K562 (cell line): ENCODE measurements around the gene SMAD3. TPM values are rescaled to one million over a fixed set of nuclear protein-coding genes. Genes with fewer than 3 reads are reported as not detected.

Experiments used
- ATAC-seq: fragments of 200-7000 bp; cut with Tn5 transposase; 3 replicates; pipeline ENCODE4 v1.9.1; 2020; ENCODE audit warnings: moderate library complexity
- BruUV-seq: library from RNA; stranded (reverse); fragments of 400-500 nt; replicated peaks from 2 replicates; lab custom pipeline; 2021; lab: Mats Ljungman, UMichigan
- CTCF ChIA-PET: fragments of 300-600 bp; formaldehyde crosslinking; extraction: SDS; loops from one replicate; lab custom pipeline; 2021; ENCODE audit warnings: low intra/inter-chr PET ratio; lab: Yijun Ruan, JAX
- POLR2A ChIA-PET: fragments of 300-600, 350-650 bp; sonication (Branson Sonifier 250); formaldehyde crosslinking; extraction: SDS; loops from one replicate; lab custom pipeline; 2021; ENCODE audit warnings: antibody characterized with exemption, inconsistent platforms; lab: Yijun Ruan, JAX
- DNase-seq, 4 experiments: peaks; one replicate each; pipeline versions ENCODE4 v3.0.0 to v3.0.0-alpha.2; 2011 to 2018; ENCODE audit warnings: low spot score in 3 of 4, mixed read lengths in 3 of 4; ENCODE audit errors: extremely low read depth in 1 of 4
- FAIRE-seq: peaks from 2 replicates; lab custom pipeline; 2011; peaks lifted over from hg19 to GRCh38; lab: Jason Lieb, UNC
- H2AFZ ChIP-seq: 2 replicates; pipeline ENCODE4 v1.6.0; 2011; ENCODE audit warnings: low read depth, low read length, control low read depth, inconsistent platforms
- H3K27ac ChIP-seq: fragments of 200-600 bp; 3 replicates; pipeline ENCODE4 v1.8.0; 2011; ENCODE audit warnings: low read depth, mild to moderate bottlenecking, control low read depth, inconsistent platforms, low read length, moderate library complexity, mixed read lengths; ENCODE audit errors: extremely low read depth
- H3K27me3 ChIP-seq, 2 experiments: fragments of 300-600 bp in 1 of 2; 2 replicates in 1 of 2; 3 replicates in 1 of 2; pipeline versions ENCODE4 v1.6.0 to v1.8.0; 2011; ENCODE audit warnings: inconsistent platforms in 2 of 2, low read length in 2 of 2, mild to moderate bottlenecking in 1 of 2, mixed read lengths in 1 of 2, moderate library complexity in 1 of 2; ENCODE audit not compliant: control insufficient read depth in 2 of 2, insufficient read depth in 2 of 2
- H3K36me3 ChIP-seq: fragments of 300-600 bp; 3 replicates; pipeline ENCODE4 v1.8.0; 2011; ENCODE audit warnings: mild to moderate bottlenecking, low read length, inconsistent platforms; ENCODE audit not compliant: control insufficient read depth, insufficient read depth
- H3K4me1 ChIP-seq, 2 experiments: fragments of 200-600 bp in 1 of 2; replicated peaks in 1 of 2; 2 replicates in 1 of 2; 3 replicates in 1 of 2; pipeline versions ENCODE4 v1.5.1 to v1.8.0; 2011; ENCODE audit warnings: inconsistent platforms in 2 of 2, low read length in 2 of 2, mild to moderate bottlenecking in 1 of 2, mixed read lengths in 1 of 2, moderate library complexity in 1 of 2; ENCODE audit not compliant: control insufficient read depth in 2 of 2, insufficient read depth in 2 of 2
- H3K4me2 ChIP-seq: 2 replicates; pipeline ENCODE4 v1.6.1; 2011; ENCODE audit warnings: low read length, control low read depth, inconsistent platforms, mixed read lengths; ENCODE audit not compliant: insufficient read depth
- H3K4me3 ChIP-seq: fragments of 200-600 bp; sonication (generic), shearing (Covaris generic); 2 replicates; pipeline ENCODE4 v1.5.1; 2016; ENCODE audit warnings: control low read depth, inconsistent platforms
- H3K79me2 ChIP-seq: fragments of 200-600 bp; 3 replicates; pipeline ENCODE4 v1.8.0; 2011; ENCODE audit warnings: low read length, inconsistent platforms; ENCODE audit not compliant: control insufficient read depth, insufficient read depth
- H3K9ac ChIP-seq, 2 experiments: 2 replicates each; pipeline versions ENCODE4 v1.6.0 to v1.6.1; 2011; ENCODE audit warnings: low read depth in 2 of 2, low read length in 2 of 2, control low read depth in 1 of 2, inconsistent platforms in 1 of 2, mild to moderate bottlenecking in 1 of 2, mixed read lengths in 1 of 2; ENCODE audit not compliant: insufficient read depth in 1 of 2
- H3K9me1 ChIP-seq: one replicate; pipeline ENCODE4 v1.6.0; 2011; ENCODE audit warnings: inconsistent platforms, mild to moderate bottlenecking, low read length, moderate library complexity; ENCODE audit not compliant: control insufficient read depth, insufficient read depth
- H3K9me3 ChIP-seq: replicated peaks from 2 replicates; pipeline ENCODE4 v1.5.1; 2011; ENCODE audit warnings: low read depth, low read length, inconsistent platforms; ENCODE audit not compliant: control insufficient read depth, insufficient read depth
- H4K20me1 ChIP-seq: replicated peaks from 2 replicates; pipeline ENCODE4 v1.6.1; 2011; ENCODE audit warnings: low read length, inconsistent platforms, mixed read lengths; ENCODE audit not compliant: control insufficient read depth, insufficient read depth
- EGR1 ChIP-seq: fragments of 450-650 bp; conservative IDR thresholded peaks from 2 replicates; pipeline ENCODE4 v1.6.1; 2017; ENCODE audit warnings: mild to moderate bottlenecking
- MAFK ChIP-seq: IDR thresholded peaks from 2 replicates; pipeline ENCODE4 v1.6.1; 2011; ENCODE audit warnings: low read length, improper control_type of control experiment
- NFE2L1 ChIP-seq: fragments of 450-650 bp; IDR thresholded peaks from 2 replicates; pipeline ENCODE4 v1.6.1; 2016; ENCODE audit warnings: missing genetic modification characterization, low read depth, mild to moderate bottlenecking, missing compliant biosample characterization, moderate library complexity, borderline replicate concordance
- POLR2G ChIP-seq: fragments of 200-400 bp; formaldehyde crosslinking; IDR thresholded peaks from 2 replicates; pipeline ENCODE4 v1.6.1; 2017; ENCODE audit warnings: low read depth, mild to moderate bottlenecking, antibody characterized with exemption, low read length, moderate library complexity
- ZC3H11A ChIP-seq: IDR thresholded peaks from 2 replicates; pipeline ENCODE4 v1.6.1; 2012; ENCODE audit warnings: low read depth, low read length, improper control_type of control experiment
- WGBS: fragments of 100-300 bp; shearing (Covaris generic); methylation state at CpG from one replicate; pipeline ENCODE4 v1.1.6; 2016; ENCODE audit warnings: low coverage, mixed read lengths; ENCODE audit not compliant: insufficient coverage; ENCODE audit errors: missing lambda C conversion rate; 5-methylcytosine and 5-hydroxymethylcytosine counted together
- in situ Hi-C: fragments of 300-500 bp; cut with MboI; formaldehyde crosslinking; loops from 4 replicates; pipeline ENCODE4 v1.15.0; 2018; ENCODE audit warnings: inconsistent platforms, mixed read lengths
- intact Hi-C: fragments of 100-400 bp; cut with micrococcal nuclease; formaldehyde crosslinking; loops from 2 replicates; pipeline ENCODE4 v1.14.2; 2022
- polyA plus RNA-seq, 8 experiments: library from polyadenylated mRNA; depleted of rRNA in 4 of 8; stranded (reverse) in 5 of 8; unstranded in 3 of 8; fragments of >200 nt; fragmentation: Nextera tagmentation in 2 of 8; fragmentation: Illumina TruSeq in 1 of 8; extraction: Ambion mirVana in 2 of 8; extraction: Trizol in 1 of 8; gene quantifications; 2 replicates each; pipeline versions ENCODE4 v1.2.1 to v1.2.3, GENCODE V29; 2011 to 2014; ENCODE audit warnings: inconsistent platforms in 1 of 8, missing spikeins in 1 of 8
- total RNA-seq, 7 experiments: library from RNA; depleted of rRNA in 6 of 7; stranded (reverse); fragments of >200 nt in 6 of 7; fragmentation: Illumina TruSeq in 2 of 7; extraction: Trizol in 2 of 7; gene quantifications; 2 replicates each; pipeline versions ENCODE4 v1.2.1 to v1.2.3, GENCODE V29; 2011 to 2021; ENCODE audit warnings: low replicate concordance in 1 of 7

Gene SMAD3
- total and polyA plus RNA-seq, 9 of the 15 experiments (the other 6 are each of a cell fraction or from before 2014, with no cell fraction given), result 4.3 to 39.2 (median 11.1) TPM

GRCh38 chr15:67179411-67179995 is 114.1 kb downstream of the SMAD3 start:
- FAIRE-seq (peak; percentile 40), ATAC-seq (peak; percentile 15), DNase-seq (peak in 1 of 4 experiments; percentile 46)
- peak overlapping the region in 1 of 2 experiments; percentile 42; a peak in 1 of 4 replicates for H3K9ac ChIP-seq
- BruUV-seq, result no TSS peak
- in situ Hi-C loops, result no loop called here
- H3K4me2 ChIP-seq, result no peak overlapping the region
- peak; percentile 67 for TF ChIP-seq EGR1
- no peak for TF ChIP-seq ZC3H11A
- no peak for TF ChIP-seq MAFK
- ChIA-PET POLR2A (no interaction called here), CTCF (no interaction called here)
- 80% methylated on average over 9 of the region's 9 CpGs for WGBS
- H4K20me1 ChIP-seq, result peaks cover 20% of the 10 kb centered on the region; the same call in 1 of the 2 replicates
- H3K9me3 ChIP-seq, result no peaks in the 10 kb centered on the region
- no peaks in the 10 kb centered on the region for H3K79me2 ChIP-seq
- peaks cover 17 to 20% of the 10 kb centered on the region in 2 experiments for H3K4me1 ChIP-seq
- peaks cover 44% of the 10 kb centered on the region; the same call in 2 of the 3 replicates for H3K36me3 ChIP-seq
- H3K9me1 ChIP-seq, result peaks cover 5% of the 10 kb centered on the region
- no peak overlapping the region for H3K27ac ChIP-seq
- H3K27me3 ChIP-seq, result no peaks in the 10 kb centered on the region
- intact Hi-C loops, result loop anchor here (10.0 kb wide), 1 partner anchor 115 kb away; the partner anchor contains the start of gene SMAD3
- no peak overlapping the region for H3K4me3 ChIP-seq
- no peak overlapping the region for H2AFZ ChIP-seq

GRCh38 chr15:67180035-67180434 is 114.6 kb downstream of the SMAD3 start:
- Histone ChIP-seq H3K4me1 (peaks cover 17 to 20% of the 10 kb centered on the region in 2 experiments), H3K27ac (no peak overlapping the region), H3K9me1 (peaks cover 5% of the 10 kb centered on the region), H2AFZ (no peak overlapping the region), H3K79me2 (no peaks in the 10 kb centered on the region), H3K4me2 (no peak overlapping the region), H3K4me3 (no peak overlapping the region), H3K36me3 (peaks cover 47% of the 10 kb centered on the region; the same call in 2 of the 3 replicates), H3K27me3 (no peaks in the 10 kb centered on the region), H3K9ac (peak overlapping the region in 1 of 2 experiments; percentile 42; a peak in 1 of 4 replicates), H3K9me3 (no peaks in the 10 kb centered on the region), H4K20me1 (peaks cover 20% of the 10 kb centered on the region; the same call in 1 of the 2 replicates)
- ChIA-PET POLR2A (no interaction called here), CTCF (interaction anchor here (0.7 kb wide), 1 partner anchor 234 kb away, joined by 3 read pairs; no protein-coding TSS in a partner anchor)
- intact Hi-C loops, result no loop called here
- ATAC-seq, result no peak
- 96% methylated on average over 11 of the region's 11 CpGs for WGBS
- BruUV-seq, result no TSS peak
- in situ Hi-C loops, result no loop called here
- no peak for DNase-seq
- FAIRE-seq, result no peak
- TF ChIP-seq NFE2L1 (tag) (no peak), POLR2G (0 out of 2 replicates have a peak, but pooled peaks have one; percentile 14)
